Pons (tissue), 1 donor: ENCODE measurements around the gene CPEB4.

ENCODE experiments used
- DNase-seq: peaks from one replicate; pipeline ENCODE4 v3.0.0-alpha.2; 2016; ENCODE audit warnings: low spot score

CPEB4 gene

DNA sequence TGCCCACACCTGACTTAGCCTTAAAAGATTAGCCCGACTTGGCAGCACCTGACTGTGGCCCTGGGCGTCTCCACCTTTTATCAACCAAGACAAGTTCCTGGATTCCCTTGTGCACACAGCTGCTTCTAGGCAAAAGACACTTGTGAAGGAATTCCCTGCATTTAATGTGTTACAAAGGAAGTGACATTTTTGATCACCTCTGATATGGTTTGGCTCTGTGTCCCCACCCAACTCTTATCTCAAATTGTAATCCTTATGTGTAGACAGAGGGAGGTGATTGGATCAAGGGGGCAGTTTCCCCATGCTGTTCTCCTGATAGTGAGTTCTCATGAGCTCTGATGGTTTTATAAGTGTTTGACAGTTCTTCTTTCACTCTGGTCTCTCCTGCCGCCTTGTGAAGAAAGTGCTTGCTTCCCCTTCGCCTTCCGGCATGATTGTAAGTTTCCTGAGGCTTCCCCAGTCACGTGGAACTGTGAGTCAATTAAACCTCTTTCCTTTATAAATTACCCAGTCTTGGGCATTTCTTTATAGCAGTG lies 2.6 kb upstream of the CPEB4 start:
- DNase-seq = peak; percentile 80

DNA sequence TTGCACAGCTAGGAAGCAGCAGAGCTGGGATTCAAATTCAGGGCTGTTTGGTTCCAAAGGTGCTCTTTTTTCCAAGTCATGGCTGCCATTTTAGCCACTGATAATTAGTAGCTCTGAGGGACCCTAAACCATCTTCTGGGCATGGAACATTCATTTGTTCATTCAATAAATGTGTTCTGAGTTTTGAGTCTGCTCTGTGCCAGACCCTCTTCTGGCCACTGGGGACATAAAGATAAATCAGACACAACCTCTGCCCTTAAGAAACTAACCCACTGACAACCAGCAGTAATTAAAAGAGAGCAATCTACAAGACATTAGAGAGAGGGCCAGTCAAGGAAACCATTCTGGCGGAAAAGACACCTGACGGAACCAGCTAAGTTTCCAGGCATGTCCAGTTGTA lies 2.0 kb upstream of the CPEB4 start:
- DNase-seq = no peak

DNA sequence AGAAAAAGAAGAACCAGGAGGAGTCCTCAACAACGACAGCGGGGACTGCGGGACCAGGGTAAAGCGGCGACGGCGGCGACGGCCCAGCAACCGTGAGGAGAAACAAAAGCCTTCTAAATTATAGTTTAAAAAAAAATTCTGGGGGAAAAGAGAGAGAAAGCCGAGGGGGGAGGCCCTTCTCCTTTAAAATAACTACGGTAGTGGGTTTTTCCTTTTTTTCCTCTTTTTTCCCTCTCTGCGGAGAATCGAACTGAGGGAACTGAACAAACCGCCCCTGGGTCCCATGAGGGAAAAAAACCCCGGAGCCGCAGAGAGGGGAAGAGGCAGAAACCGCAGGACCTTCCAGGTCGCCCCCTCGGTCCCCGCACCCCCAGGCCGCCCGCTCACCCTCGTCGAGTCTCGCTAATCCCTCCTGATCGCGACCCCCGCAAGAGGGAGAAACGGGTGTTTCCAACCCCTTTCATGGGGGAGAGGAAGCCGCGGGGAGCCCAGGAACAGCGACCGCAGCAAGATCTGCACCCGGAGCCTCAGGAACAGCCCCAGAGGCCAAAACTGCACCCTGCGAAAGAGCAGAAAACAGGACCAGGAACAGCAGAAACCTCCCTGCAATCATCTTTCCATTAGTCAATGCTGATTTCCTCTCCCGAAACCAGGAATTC lies 453 bp downstream of the CPEB4 start:
- DNase-seq = no peak

GRCh38 chr5:173890195-173890991 lies 2.2 kb downstream of the CPEB4 start:
- DNase-seq = peak; percentile 79

- no peak for DNase-seq
Observed at GRCh38 chr5:173891308-173892116, 3.4 kb downstream of the CPEB4 start.

DNA sequence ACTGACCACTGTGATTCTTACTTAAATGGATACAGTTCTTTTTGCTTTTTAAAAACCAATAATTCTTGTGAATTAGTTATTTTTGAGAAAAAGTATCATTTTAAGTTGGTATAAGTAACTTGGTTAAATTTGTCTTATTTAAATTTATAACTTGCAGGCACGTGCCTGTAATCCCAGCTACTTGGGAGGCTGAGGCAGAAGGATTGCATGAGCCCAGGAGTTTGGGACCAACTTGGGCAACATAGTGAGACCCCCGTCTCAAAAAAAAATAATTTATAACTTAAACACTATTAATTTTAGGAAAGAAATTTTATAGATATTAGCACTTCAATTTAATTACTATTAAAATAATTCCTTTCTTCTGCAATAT lies 5.0 kb downstream of the CPEB4 start:
- no peak for DNase-seq

DNA sequence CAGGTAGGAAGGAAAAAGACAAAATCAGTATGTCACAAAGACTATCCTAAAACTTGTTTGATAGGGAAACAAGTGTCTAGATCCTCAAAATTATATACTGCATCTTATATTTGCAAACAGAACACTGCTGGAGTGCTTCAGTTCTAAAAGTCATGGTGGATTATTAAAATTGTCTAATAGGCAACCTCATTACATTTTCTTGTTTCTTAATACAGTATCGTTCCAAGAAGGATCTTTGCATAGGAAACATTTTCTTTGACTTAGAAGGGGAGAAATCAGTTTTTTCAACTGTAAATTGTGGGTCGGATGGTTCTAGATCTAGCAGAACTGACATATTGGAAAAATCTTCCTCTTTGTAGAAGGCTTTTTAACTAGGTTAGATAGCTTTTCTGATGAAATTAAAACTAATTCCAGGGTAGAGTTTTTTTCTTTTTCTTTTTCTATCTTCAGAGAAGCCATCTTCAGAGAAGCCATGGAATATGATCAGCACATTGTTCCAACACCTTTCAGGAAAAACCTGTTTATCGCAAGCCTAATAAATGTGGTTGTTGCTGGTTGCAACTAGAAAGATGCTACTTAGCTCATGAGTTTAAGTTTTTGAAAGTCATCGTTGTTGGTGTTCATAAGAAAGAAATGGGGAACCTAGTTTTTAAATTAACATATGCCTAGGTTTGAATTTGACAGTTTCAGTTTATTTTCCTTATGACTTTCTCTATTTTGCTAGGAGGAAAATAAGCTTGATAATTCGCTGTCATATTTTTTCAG lies 7.4 kb downstream of the CPEB4 start:
- no peak for DNase-seq

DNA sequence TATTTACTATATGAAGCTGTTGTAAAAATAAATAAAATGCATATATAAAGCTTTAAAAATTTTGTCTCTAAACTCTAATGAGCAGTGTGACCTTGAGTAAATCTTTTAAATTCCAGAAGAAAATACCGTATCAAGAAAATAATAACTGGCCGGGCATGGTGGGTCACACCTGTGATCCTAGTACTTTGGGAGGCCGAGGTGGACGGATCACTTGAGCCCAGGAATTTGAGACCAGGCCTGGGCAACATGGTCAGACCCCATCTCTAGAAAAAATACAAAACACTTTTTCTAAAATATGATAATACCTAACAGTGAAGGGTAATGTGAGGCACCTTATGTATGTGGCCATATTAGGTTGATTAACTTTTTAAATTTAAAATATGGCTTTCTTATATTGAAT lies 8.5 kb downstream of the CPEB4 start:
- no peak for DNase-seq

- no peak for DNase-seq
Observed at GRCh38 chr5:173901705-173902104, 13.6 kb downstream of the CPEB4 start.

DNA sequence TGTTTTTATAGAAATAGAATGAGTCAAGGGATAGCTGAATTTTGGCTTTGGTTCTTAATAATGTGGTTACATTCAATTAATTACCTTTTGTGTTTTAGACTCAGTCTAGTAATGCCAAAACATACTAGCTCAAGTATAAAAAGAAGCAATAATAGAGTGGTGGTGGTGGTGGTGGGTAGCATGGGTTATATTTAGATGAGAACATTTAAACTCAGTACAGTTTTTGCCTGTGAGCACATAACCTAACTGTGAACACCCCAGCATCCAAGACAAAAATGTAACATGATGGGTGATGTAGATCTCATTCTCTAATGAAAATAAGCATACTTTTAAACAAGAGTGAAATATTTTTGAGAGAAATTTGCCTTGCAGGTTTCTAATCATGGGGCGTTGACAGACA lies 14.2 kb downstream of the CPEB4 start:
- no peak for DNase-seq

- no peak for DNase-seq
Observed at GRCh38 chr5:173902743-173903142, 14.6 kb downstream of the CPEB4 start.

DNA sequence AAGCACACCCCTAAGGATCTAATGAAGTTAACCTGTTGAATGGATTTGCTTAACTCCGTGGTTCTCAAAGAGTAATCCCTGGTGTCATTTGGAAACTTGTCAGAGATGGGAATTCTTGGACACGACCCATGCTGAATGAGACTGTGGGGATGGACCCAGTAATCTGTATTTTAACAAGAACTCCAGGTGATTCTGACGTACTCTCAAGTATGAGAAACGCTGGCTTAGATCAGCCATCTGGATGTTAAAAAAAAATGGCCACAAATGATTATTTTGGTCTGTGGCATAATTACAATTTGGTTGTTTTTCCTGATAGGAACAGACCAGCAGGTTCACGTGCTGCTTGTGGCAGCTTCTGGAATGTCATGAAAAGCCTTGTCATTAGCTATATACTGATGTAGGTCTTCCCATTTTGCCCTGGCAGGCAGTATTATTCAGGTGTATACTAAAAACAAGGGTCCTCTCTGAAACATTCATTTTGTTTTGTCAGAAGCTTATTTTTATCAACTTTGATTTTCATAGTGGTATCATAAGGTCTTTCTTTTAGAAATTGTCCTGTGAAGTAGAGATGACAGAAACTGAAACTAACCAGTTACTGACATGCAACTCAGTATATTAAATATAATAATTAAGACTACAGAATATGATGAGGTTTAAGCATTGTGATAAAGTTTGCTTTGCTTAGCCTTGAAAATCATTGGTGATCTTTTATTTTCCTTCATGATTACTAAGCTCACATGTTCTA lies 15.4 kb downstream of the CPEB4 start:
- no peak for DNase-seq

GRCh38 chr5:173904151-173904550 lies 16.0 kb downstream of the CPEB4 start:
- DNase-seq = no peak

GRCh38 chr5:173907284-173907683 lies 19.1 kb downstream of the CPEB4 start:
- DNase-seq = no peak

- DNase-seq = no peak
Observed at GRCh38 chr5:173907686-173908371, 19.7 kb downstream of the CPEB4 start.

GRCh38 chr5:173909199-173909598 lies 21.1 kb downstream of the CPEB4 start:
- peak; percentile 95 for DNase-seq

- no peak for DNase-seq
Observed at GRCh38 chr5:173910215-173910614, 22.1 kb downstream of the CPEB4 start.

- DNase-seq = no peak
Observed at GRCh38 chr5:173911623-173912022, 23.5 kb downstream of the CPEB4 start.

- no peak for DNase-seq
Observed at GRCh38 chr5:173913686-173914321, 25.7 kb downstream of the CPEB4 start.
